HepG2 (cell line): ENCODE results near the gene MCF2L. TPM values are rescaled to one million over a fixed set of nuclear protein-coding genes. Genes with fewer than 3 reads are reported as not detected.
A peak's percentile ranks its signal among the peaks of the same experiment; 100 is the strongest.

Experiments
- ATF6 ChIP-seq: sonication (generic); formaldehyde crosslinking; conservative IDR thresholded peaks from 2 replicates; pipeline ENCODE4 v1.4.0; 2020; ENCODE audit warnings: missing genetic modification reagents
- CC2D1A ChIP-seq: sonication (generic); formaldehyde crosslinking; IDR thresholded peaks from 2 replicates; pipeline ENCODE4 v1.8.1; 2023; ENCODE audit warnings: mild to moderate bottlenecking, missing genetic modification reagents
- FOXK1 ChIP-seq: sonication (generic); formaldehyde crosslinking; IDR thresholded peaks from 2 replicates; pipeline ENCODE4 v1.4.0; 2020; ENCODE audit warnings: low read depth, missing genetic modification reagents, borderline replicate concordance
- JUND ChIP-seq: sonication (generic); formaldehyde crosslinking; IDR thresholded peaks from 2 replicates; pipeline ENCODE4 v1.8.0; 2022; ENCODE audit warnings: mild to moderate bottlenecking, missing genetic modification reagents
- MXD1 ChIP-seq: sonication (generic); formaldehyde crosslinking; IDR thresholded peaks from 2 replicates; pipeline ENCODE4 v1.4.0; 2020; ENCODE audit warnings: mild to moderate bottlenecking, missing genetic modification reagents
- NR2F6 ChIP-seq, 2 experiments: IDR thresholded peaks; 2 replicates each; pipeline ENCODE4 v1.6.1; 2016; ENCODE audit warnings: antibody characterized with exemption in 1 of 2, mild to moderate bottlenecking in 1 of 2
- POGZ ChIP-seq: sonication (generic); formaldehyde crosslinking; IDR thresholded peaks from 2 replicates; pipeline ENCODE4 v1.4.0; 2020; ENCODE audit warnings: mild to moderate bottlenecking, missing genetic modification reagents
- RARA ChIP-seq: IDR thresholded peaks from 2 replicates; pipeline ENCODE4 v1.6.1; 2016; ENCODE audit warnings: missing genetic modification reagents, missing compliant biosample characterization
- SAP130 ChIP-seq: IDR thresholded peaks from 2 replicates; pipeline ENCODE4 v1.6.1; 2016; ENCODE audit warnings: low read depth
- SIX4 ChIP-seq: sonication (generic); formaldehyde crosslinking; IDR thresholded peaks from 2 replicates; pipeline ENCODE4 v1.4.0; 2020; ENCODE audit warnings: missing genetic modification reagents
- SNAPC2 ChIP-seq: sonication (generic); formaldehyde crosslinking; IDR thresholded peaks from 2 replicates; pipeline ENCODE4 v1.8.1; 2022; ENCODE audit warnings: mild to moderate bottlenecking, missing genetic modification reagents
- SNAPC5 ChIP-seq: sonication (generic); formaldehyde crosslinking; IDR thresholded peaks from 2 replicates; pipeline ENCODE4 v1.8.1; 2023; ENCODE audit warnings: mild to moderate bottlenecking, missing genetic modification reagents, borderline replicate concordance
- TEAD3 ChIP-seq: optimal IDR thresholded peaks from 2 replicates; pipeline ENCODE3; 2016; ENCODE audit warnings: borderline replicate concordance
- ZNF280D ChIP-seq: sonication (generic); formaldehyde crosslinking; IDR thresholded peaks from 2 replicates; pipeline ENCODE4 v1.5.1; 2020; ENCODE audit warnings: mild to moderate bottlenecking, missing genetic modification reagents
- ZNF501 ChIP-seq: sonication (generic); formaldehyde crosslinking; IDR thresholded peaks from 2 replicates; pipeline ENCODE4 v1.5.1; 2020; ENCODE audit warnings: mild to moderate bottlenecking, moderate library complexity, missing genetic modification reagents
- ZNF563 ChIP-seq: sonication (generic); formaldehyde crosslinking; IDR thresholded peaks from 2 replicates; pipeline ENCODE4 v1.8.0; 2022; ENCODE audit warnings: mild to moderate bottlenecking, moderate library complexity, missing genetic modification reagents
- ZNF687 ChIP-seq: sonication (generic); formaldehyde crosslinking; IDR thresholded peaks from 2 replicates; pipeline ENCODE4 v1.5.1; 2020; ENCODE audit warnings: mild to moderate bottlenecking, missing genetic modification reagents, moderate library complexity
- ZNF816 ChIP-seq: sonication (generic); formaldehyde crosslinking; IDR thresholded peaks from 2 replicates; pipeline ENCODE4 v1.8.0; 2022; ENCODE audit warnings: missing genetic modification reagents, mild to moderate bottlenecking, borderline replicate concordance
- polyA plus RNA-seq, 8 experiments: library from polyadenylated mRNA; depleted of rRNA in 3 of 8; stranded (reverse) in 7 of 8; unstranded in 1 of 8; fragments of >200 nt; fragmentation: Illumina TruSeq in 4 of 8; extraction: Trizol in 4 of 8; gene quantifications; 2 replicates each; pipeline versions ENCODE4 v1.2.1 to v1.2.3, GENCODE V29; 2011 to 2016; ENCODE audit warnings: low read depth in 4 of 8, missing spikeins in 1 of 8, mixed read lengths in 1 of 8; ENCODE audit not compliant: insufficient read depth in 1 of 8
- total RNA-seq, 5 experiments: library from RNA; depleted of rRNA; stranded (reverse); fragments of >200 nt; fragmentation: Illumina TruSeq; extraction: Trizol; gene quantifications; 2 replicates each; pipeline ENCODE4 v1.2.3, GENCODE V29; 2016; ENCODE audit warnings: low read depth in 1 of 5

MCF2L gene
- total and polyA plus RNA-seq, 2 of the 13 experiments (the other 11 are each of a cell fraction or from before 2014, with no cell fraction given): 19.4 to 28.4 TPM

GRCh38 chr13:112953591-112954487 lies 15.2 kb upstream of the MCF2L start (continued):
- 0 out of 2 replicates have a peak, but pooled peaks have one; percentile 14 for TF ChIP-seq ZNF280D (CRISPR knock-in tag)
- TF ChIP-seq FOXK1 (CRISPR knock-in tag): peak; percentile 13; the same call in 1 of the 2 replicates
- no peak for TF ChIP-seq ATF6
- no peak for TF ChIP-seq ZNF816 (CRISPR knock-in tag)
- TF ChIP-seq CC2D1A (CRISPR knock-in tag): 0 out of 2 replicates have a peak, but pooled peaks have one; percentile 46
- TF ChIP-seq RARA (CRISPR knock-in tag): peak; percentile 11; the same call in 1 of the 2 replicates
- TF ChIP-seq ZNF563 (CRISPR knock-in tag): 0 out of 2 replicates have a peak, but pooled peaks have one; percentile 7
- TF ChIP-seq POGZ: 0 out of 2 replicates have a peak, but pooled peaks have one; percentile 11
- peak; percentile 47; the same call in 1 of the 2 replicates for TF ChIP-seq MXD1 (CRISPR knock-in tag)
- peak; percentile 23 for TF ChIP-seq ZNF501
- TF ChIP-seq SIX4: 0 out of 2 replicates have a peak, but pooled peaks have one; percentile 19
- no peak for TF ChIP-seq SNAPC5 (CRISPR knock-in tag)
- TF ChIP-seq TEAD3: peak; percentile 69
- 0 out of 2 replicates have a peak, but pooled peaks have one; percentile 19 for TF ChIP-seq SAP130 (CRISPR knock-in tag)
- 0 out of 2 replicates have a peak, but pooled peaks have one; percentile 33 for TF ChIP-seq JUND (CRISPR knock-in tag)
- no peak for TF ChIP-seq NR2F6 (IDR thresholded peaks at IDR 0.05)
- 0 out of 2 replicates have a peak, but pooled peaks have one; percentile 14 for TF ChIP-seq NR2F6 (CRISPR knock-in tag; IDR thresholded peaks at IDR 0.05)
- no peak for TF ChIP-seq SNAPC2 (CRISPR knock-in tag)
- TF ChIP-seq ZNF687 (CRISPR knock-in tag): peak; percentile 87
